IgD-negative memory B cell (primary cell): ENCODE data around the gene ZNF8. TPM values are rescaled to one million over a fixed set of nuclear protein-coding genes. Genes with fewer than 3 reads are reported as not detected.

ENCODE experiments used
- polyA plus RNA-seq: library from polyadenylated mRNA; unstranded; fragments of 300-500 nt; fragmentation: Illumina TruSeq; gene quantifications from one replicate; pipeline ENCODE4 v1.2.3, GENCODE V29; 2021

Gene ZNF8
- polyA plus RNA-seq, 1 donor from 2014 or later = 0.98 TPM

Other genes with a start within 250 kb of the ZNF8 start
- gene ZSCAN1, start 244.9 kb upstream of the ZNF8 start, polyA plus RNA-seq = not detected
- gene ZNF135, start 219.7 kb upstream of the ZNF8 start, polyA plus RNA-seq = 1.0 TPM
- gene ZSCAN18, start 180.7 kb upstream of the ZNF8 start, polyA plus RNA-seq = 23.2 TPM
- gene ZNF329, start 128.2 kb upstream of the ZNF8 start, polyA plus RNA-seq = 8.2 TPM
- gene ZNF274, start 95.9 kb upstream of the ZNF8 start, polyA plus RNA-seq = 45.1 TPM
- gene ZNF544, start 50.0 kb upstream of the ZNF8 start, polyA plus RNA-seq = 32.4 TPM
- 76.1 TPM for gene ERVK3-1, start 26.4 kb downstream of the ZNF8 start, polyA plus RNA-seq
- 2.9 TPM for gene ZSCAN22, start 48.0 kb downstream of the ZNF8 start, polyA plus RNA-seq
- gene A1BG, start 74.5 kb downstream of the ZNF8 start, polyA plus RNA-seq = 70.2 TPM
- gene ZNF497, start 83.8 kb downstream of the ZNF8 start, polyA plus RNA-seq = 2.1 TPM
- gene ZNF837, start 102.1 kb downstream of the ZNF8 start, polyA plus RNA-seq = 8.0 TPM
- 1,545 TPM for gene RPS5, start 108.3 kb downstream of the ZNF8 start, polyA plus RNA-seq
- not detected for gene RNF225, start 116.7 kb downstream of the ZNF8 start, polyA plus RNA-seq
- 3.5 TPM for gene ZNF584, start 129.7 kb downstream of the ZNF8 start, polyA plus RNA-seq
- 0.53 TPM for gene ZNF132, start 161.2 kb downstream of the ZNF8 start, polyA plus RNA-seq
- gene ZNF324B, start 172.7 kb downstream of the ZNF8 start, polyA plus RNA-seq = 1.6 TPM
- gene ZNF324, start 188.1 kb downstream of the ZNF8 start, polyA plus RNA-seq = 12.4 TPM
- 6.7 TPM for gene ZNF446, start 197.4 kb downstream of the ZNF8 start, polyA plus RNA-seq
- 10.3 TPM for gene SLC27A5, start 233.0 kb downstream of the ZNF8 start, polyA plus RNA-seq
- 7.6 TPM for gene ZBTB45, start 240.9 kb downstream of the ZNF8 start, polyA plus RNA-seq